ENCODE data around the gene TLCD1.

The TLCD1 gene

GRCh38 chr17:28682655-28683054 is 43.4 kb downstream of the TLCD1 start:
- H3K4me3 ChIP-seq (ENCODE audit: low read depth in 1 of 2, low read length in 2 of 2) = no peak overlapping the region
- no peak overlapping the region for H3K4me2 ChIP-seq (ENCODE audit: insufficient read depth, low read length)
- ATAC-seq (ENCODE audit: insufficient read depth, low read depth) (no peak), DNase-seq (no peak)
- H3K27me3 ChIP-seq (ENCODE audit: insufficient read depth, low read length, poor library complexity) = no peaks in the 10 kb centered on the region
- no peak overlapping the region for H2AFZ ChIP-seq (ENCODE audit: low read depth, low read length)
- H4K20me1 ChIP-seq (ENCODE audit: insufficient read depth, low read length) = peaks cover 2% of the 10 kb centered on the region; the same call in 1 of the 2 replicates
- no peak overlapping the region for H3K9ac ChIP-seq (ENCODE audit: low read depth, low read length)
- no peak for TF ChIP-seq EZH2 (IDR thresholded peaks at IDR 0.05; ENCODE audit: borderline replicate concordance, low read depth, low read length, severe bottlenecking)
- TF ChIP-seq CTCF (IDR thresholded peaks at IDR 0.05; ENCODE audit: borderline replicate concordance, extremely low read depth, low read length, poor library complexity, severe bottlenecking) = no peak
- H3K9me3 ChIP-seq (ENCODE audit: insufficient read depth, low read length, severe bottlenecking) = no peaks in the 10 kb centered on the region
- H3K79me2 ChIP-seq (ENCODE audit: insufficient read depth, low read length) = no peaks in the 10 kb centered on the region
- no peaks in the 10 kb centered on the region for H3K4me1 ChIP-seq (ENCODE audit: insufficient read depth, low read length)
- peaks cover 98% of the 10 kb centered on the region for H3K36me3 ChIP-seq (ENCODE audit: insufficient read depth, low read length)
- H3K27ac ChIP-seq (ENCODE audit: low read length) = no peak overlapping the region

GRCh38 chr17:28675980-28676379 is 50.1 kb downstream of the TLCD1 start:
- no peak for ATAC-seq (ENCODE audit: insufficient read depth, low read depth)
- no peaks in the 10 kb centered on the region for H3K9me3 ChIP-seq (ENCODE audit: insufficient read depth, low read length, severe bottlenecking)
- H3K27me3 ChIP-seq (ENCODE audit: insufficient read depth, low read length, poor library complexity) = no peaks in the 10 kb centered on the region
- H2AFZ ChIP-seq (ENCODE audit: low read depth, low read length) = no peak overlapping the region
- peak; percentile 43 for TF ChIP-seq CTCF (IDR thresholded peaks at IDR 0.05; ENCODE audit: borderline replicate concordance, extremely low read depth, low read length, poor library complexity, severe bottlenecking)
- TF ChIP-seq EZH2 (IDR thresholded peaks at IDR 0.05; ENCODE audit: borderline replicate concordance, low read depth, low read length, severe bottlenecking) = no peak
- no peak overlapping the region for H3K9ac ChIP-seq (ENCODE audit: low read depth, low read length)
- no peak for DNase-seq
- H3K27ac ChIP-seq (ENCODE audit: low read length) = no peak overlapping the region
- H3K36me3 ChIP-seq (ENCODE audit: insufficient read depth, low read length) = peaks cover 98% of the 10 kb centered on the region
- no peak overlapping the region for H3K4me3 ChIP-seq (ENCODE audit: low read depth in 1 of 2, low read length in 2 of 2)
- no peak overlapping the region for H3K4me2 ChIP-seq (ENCODE audit: insufficient read depth, low read length)
- H3K79me2 ChIP-seq (ENCODE audit: insufficient read depth, low read length) = peaks cover 2% of the 10 kb centered on the region; the same call in 1 of the 2 replicates
- peaks cover 4% of the 10 kb centered on the region; the same call in 1 of the 2 replicates for H4K20me1 ChIP-seq (ENCODE audit: insufficient read depth, low read length)
- no peaks in the 10 kb centered on the region for H3K4me1 ChIP-seq (ENCODE audit: insufficient read depth, low read length)

- ATAC-seq (ENCODE audit: insufficient read depth, low read depth) (no peak), DNase-seq (no peak)
- Histone ChIP-seq H3K4me2 (ENCODE audit: insufficient read depth, low read length) (no peak overlapping the region), H3K9me3 (ENCODE audit: insufficient read depth, low read length, severe bottlenecking) (no peaks in the 10 kb centered on the region), H3K79me2 (ENCODE audit: insufficient read depth, low read length) (peaks cover 5% of the 10 kb centered on the region; the same call in 1 of the 2 replicates), H3K36me3 (ENCODE audit: insufficient read depth, low read length) (peaks cover 96% of the 10 kb centered on the region), H3K4me3 (ENCODE audit: low read depth in 1 of 2, low read length in 2 of 2) (no peak overlapping the region), H3K4me1 (ENCODE audit: insufficient read depth, low read length) (no peaks in the 10 kb centered on the region), H3K9ac (ENCODE audit: low read depth, low read length) (no peak overlapping the region), H3K27me3 (ENCODE audit: insufficient read depth, low read length, poor library complexity) (no peaks in the 10 kb centered on the region), H3K27ac (ENCODE audit: low read length) (no peak overlapping the region), H4K20me1 (ENCODE audit: insufficient read depth, low read length) (peaks cover 4% of the 10 kb centered on the region; the same call in 1 of the 2 replicates), H2AFZ (ENCODE audit: low read depth, low read length) (no peak overlapping the region)
- TF ChIP-seq EZH2 (IDR thresholded peaks at IDR 0.05; ENCODE audit: borderline replicate concordance, low read depth, low read length, severe bottlenecking) (no peak), CTCF (IDR thresholded peaks at IDR 0.05; ENCODE audit: borderline replicate concordance, extremely low read depth, low read length, poor library complexity, severe bottlenecking) (no peak)
Observed at GRCh38 chr17:28675490-28675889, 50.5 kb downstream of the TLCD1 start.
